Measurements from ENCODE around the gene COL12A1. TPM values are rescaled to one million over a fixed set of nuclear protein-coding genes. Genes with fewer than 3 reads are reported as not detected.

The COL12A1 gene
- polyA plus RNA-seq (82.3 to 152 TPM (median 96.9 TPM) in 3 replicates), polyA minus RNA-seq (274 to 427 TPM (median 290 TPM) in 3 replicates)
- 7.1 TPM for polyA plus RNA-seq (2011; ENCODE audit: low read depth)
- polyA plus RNA-seq (2011; cell fraction: cytosol; rRNA removed) = 15.0 and 22.4 TPM in 2 replicates
- polyA plus RNA-seq (2011; cell fraction: nucleus; rRNA removed) = 195 and 205 TPM in 2 replicates
- polyA plus RNA-seq (2012; ENCODE audit: low replicate concordance) = 3.6 and 129 TPM in 2 replicates
- polyA minus RNA-seq (2011; cell fraction: cytosol; rRNA and poly(A)+ RNA removed) = 51.0 TPM
- polyA minus RNA-seq (2011; cell fraction: nucleus; rRNA and poly(A)+ RNA removed) = 365 and 633 TPM in 2 replicates

DNA sequence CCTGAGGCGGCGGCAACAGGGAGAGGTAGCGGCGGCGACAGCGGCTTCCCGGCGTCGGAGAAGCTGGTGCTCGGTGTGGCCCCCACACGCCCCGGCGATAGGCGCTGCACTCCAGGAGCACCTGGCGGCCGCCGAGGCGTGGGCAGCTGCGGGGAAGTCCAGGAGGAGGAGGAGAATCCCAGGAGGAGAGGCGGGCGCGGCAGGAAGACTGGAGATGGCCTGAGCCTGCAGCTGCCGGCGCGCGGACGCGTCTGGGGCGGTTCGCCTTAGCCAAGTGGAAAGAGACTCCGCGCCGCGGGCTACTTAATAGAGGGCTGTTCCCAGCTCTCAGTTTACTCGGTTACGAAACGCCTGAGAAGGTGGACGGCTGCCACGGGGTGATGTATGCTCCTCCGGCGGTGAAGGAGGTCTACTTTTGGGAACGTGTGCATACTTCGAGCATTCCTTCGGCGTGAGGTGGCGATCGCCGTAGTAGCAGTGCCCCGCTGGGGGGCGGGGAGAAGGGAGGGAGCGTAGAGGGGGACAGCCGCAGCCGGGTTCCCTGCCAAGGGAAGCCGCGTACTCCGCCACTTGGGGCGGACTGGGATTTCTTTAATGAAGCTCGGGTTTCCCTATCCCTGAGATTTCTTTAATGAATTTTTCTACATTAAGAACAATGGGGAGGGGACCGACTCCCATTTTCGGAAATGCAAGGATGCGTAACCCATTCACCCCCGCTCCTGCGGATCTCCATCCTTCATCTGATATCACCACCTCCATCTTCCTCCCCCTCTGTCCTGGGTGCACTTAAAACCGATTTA lies at the start of gene COL12A1:
Gene COL12A1 (minus strand): TSS at position 278 of the 800 bp plus-strand sequence. CDS start 3,261 bp downstream, outside the sequence.
- Histone ChIP-seq H3K79me2 (ENCODE audit: control insufficient read depth, insufficient read depth, low read length) (peaks cover 42% of the 10 kb centered on the region), H3K27me3 (ENCODE audit: control insufficient read depth, extremely low read depth, insufficient read depth, low read length) (no peaks in the 10 kb centered on the region), H3K4me3 (ENCODE audit: control insufficient read depth in 2 of 3, extremely low read depth in 1 of 3, insufficient read depth in 2 of 3, low read depth in 1 of 3, low read length in 3 of 3) (peak within 1 kb of the TSS; percentile 77 to 98 (median 97)), H3K27ac (ENCODE audit: control insufficient read depth, insufficient read depth, low read length) (peak within 1 kb of the TSS; percentile 92), H3K9me3 (ENCODE audit: control insufficient read depth, low read depth, low read length) (no peaks in the 10 kb centered on the region), H3K9me1 (ENCODE audit: control insufficient read depth, extremely low read depth, insufficient read depth, low read length) (no peaks in the 10 kb centered on the region), H3K4me2 (ENCODE audit: control insufficient read depth, extremely low read depth, insufficient read depth, low read depth, low read length) (peak within 1 kb of the TSS; percentile 88), H3K9ac (ENCODE audit: control insufficient read depth, extremely low read depth, insufficient read depth, low read length) (peak within 1 kb of the TSS; percentile 98), H4K20me1 (ENCODE audit: control insufficient read depth, extremely low read depth, insufficient read depth, low read length) (no peaks in the 10 kb centered on the region), H3K4me1 (ENCODE audit: control insufficient read depth, extremely low read depth, insufficient read depth, low read length) (peaks cover 21% of the 10 kb centered on the region), H2AFZ (ENCODE audit: control insufficient read depth, low read length) (peak within 1 kb of the TSS; percentile 76), H3K36me3 (ENCODE audit: control insufficient read depth in 2 of 2, extremely low read depth in 1 of 2, insufficient read depth in 2 of 2, low read length in 2 of 2) (peaks cover 3 to 8% of the 10 kb centered on the region in 2 experiments)
- no peak for TF ChIP-seq EZH2 (IDR thresholded peaks at IDR 0.05; ENCODE audit: low read length)
- TF ChIP-seq, protein P1, sequence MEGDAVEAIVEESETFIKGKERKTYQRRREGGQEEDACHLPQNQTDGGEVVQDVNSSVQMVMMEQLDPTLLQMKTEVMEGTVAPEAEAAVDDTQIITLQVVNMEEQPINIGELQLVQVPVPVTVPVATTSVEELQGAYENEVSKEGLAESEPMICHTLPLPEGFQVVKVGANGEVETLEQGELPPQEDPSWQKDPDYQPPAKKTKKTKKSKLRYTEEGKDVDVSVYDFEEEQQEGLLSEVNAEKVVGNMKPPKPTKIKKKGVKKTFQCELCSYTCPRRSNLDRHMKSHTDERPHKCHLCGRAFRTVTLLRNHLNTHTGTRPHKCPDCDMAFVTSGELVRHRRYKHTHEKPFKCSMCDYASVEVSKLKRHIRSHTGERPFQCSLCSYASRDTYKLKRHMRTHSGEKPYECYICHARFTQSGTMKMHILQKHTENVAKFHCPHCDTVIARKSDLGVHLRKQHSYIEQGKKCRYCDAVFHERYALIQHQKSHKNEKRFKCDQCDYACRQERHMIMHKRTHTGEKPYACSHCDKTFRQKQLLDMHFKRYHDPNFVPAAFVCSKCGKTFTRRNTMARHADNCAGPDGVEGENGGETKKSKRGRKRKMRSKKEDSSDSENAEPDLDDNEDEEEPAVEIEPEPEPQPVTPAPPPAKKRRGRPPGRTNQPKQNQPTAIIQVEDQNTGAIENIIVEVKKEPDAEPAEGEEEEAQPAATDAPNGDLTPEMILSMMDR (optimal IDR thresholded peaks at IDR 0.05 in 1 of 3, IDR thresholded peaks at IDR 0.05 in 1 of 3, conservative IDR thresholded peaks at IDR 0.05 in 1 of 3; ENCODE audit: extremely low read depth in 1 of 3, insufficient read depth in 2 of 3, low read length in 3 of 3) = peak in 1 of 3 experiments; percentile 7
- FAIRE-seq (peak; percentile 17), DNase-seq (ENCODE audit: low read depth, low spot score) (peak; percentile 86)
- dilution Hi-C loops (cut with MboI; ENCODE audit: extremely low pct_ligation_motif_present, low sequenced_read_pairs) = no loop called here

GRCh38 chr6:75250552-75250951 lies 44.7 kb upstream of the COL12A1 start:
- Histone ChIP-seq H2AFZ (ENCODE audit: control insufficient read depth, low read length) (no peak overlapping the region), H4K20me1 (ENCODE audit: control insufficient read depth, extremely low read depth, insufficient read depth, low read length) (no peaks in the 10 kb centered on the region), H3K27me3 (ENCODE audit: control insufficient read depth, extremely low read depth, insufficient read depth, low read length) (no peaks in the 10 kb centered on the region), H3K79me2 (ENCODE audit: control insufficient read depth, insufficient read depth, low read length) (no peaks in the 10 kb centered on the region), H3K9ac (ENCODE audit: control insufficient read depth, extremely low read depth, insufficient read depth, low read length) (no peak overlapping the region), H3K9me1 (ENCODE audit: control insufficient read depth, extremely low read depth, insufficient read depth, low read length) (no peaks in the 10 kb centered on the region), H3K9me3 (ENCODE audit: control insufficient read depth, low read depth, low read length) (no peaks in the 10 kb centered on the region), H3K36me3 (ENCODE audit: control insufficient read depth in 2 of 2, extremely low read depth in 1 of 2, insufficient read depth in 2 of 2, low read length in 2 of 2) (peaks cover 0 to 5% of the 10 kb centered on the region in 2 experiments), H3K4me2 (ENCODE audit: control insufficient read depth, extremely low read depth, insufficient read depth, low read depth, low read length) (no peak overlapping the region), H3K4me1 (ENCODE audit: control insufficient read depth, extremely low read depth, insufficient read depth, low read length) (no peaks in the 10 kb centered on the region), H3K27ac (ENCODE audit: control insufficient read depth, insufficient read depth, low read length) (no peak overlapping the region), H3K4me3 (ENCODE audit: control insufficient read depth in 2 of 3, extremely low read depth in 1 of 3, insufficient read depth in 2 of 3, low read depth in 1 of 3, low read length in 3 of 3) (no peak overlapping the region)
- dilution Hi-C loops (cut with MboI; ENCODE audit: extremely low pct_ligation_motif_present, low sequenced_read_pairs) = no loop called here
- no peak for FAIRE-seq
- DNase-seq (ENCODE audit: low read depth, low spot score) = no peak
- TF ChIP-seq, protein P1 (optimal IDR thresholded peaks at IDR 0.05 in 1 of 3, IDR thresholded peaks at IDR 0.05 in 1 of 3, conservative IDR thresholded peaks at IDR 0.05 in 1 of 3; ENCODE audit: extremely low read depth in 1 of 3, insufficient read depth in 2 of 3, low read length in 3 of 3) = no peak
- TF ChIP-seq EZH2 (IDR thresholded peaks at IDR 0.05; ENCODE audit: low read length) = no peak

Measured in keratinocyte (primary cell).